ENCODE results near the gene MPND.

The MPND gene

DNA sequence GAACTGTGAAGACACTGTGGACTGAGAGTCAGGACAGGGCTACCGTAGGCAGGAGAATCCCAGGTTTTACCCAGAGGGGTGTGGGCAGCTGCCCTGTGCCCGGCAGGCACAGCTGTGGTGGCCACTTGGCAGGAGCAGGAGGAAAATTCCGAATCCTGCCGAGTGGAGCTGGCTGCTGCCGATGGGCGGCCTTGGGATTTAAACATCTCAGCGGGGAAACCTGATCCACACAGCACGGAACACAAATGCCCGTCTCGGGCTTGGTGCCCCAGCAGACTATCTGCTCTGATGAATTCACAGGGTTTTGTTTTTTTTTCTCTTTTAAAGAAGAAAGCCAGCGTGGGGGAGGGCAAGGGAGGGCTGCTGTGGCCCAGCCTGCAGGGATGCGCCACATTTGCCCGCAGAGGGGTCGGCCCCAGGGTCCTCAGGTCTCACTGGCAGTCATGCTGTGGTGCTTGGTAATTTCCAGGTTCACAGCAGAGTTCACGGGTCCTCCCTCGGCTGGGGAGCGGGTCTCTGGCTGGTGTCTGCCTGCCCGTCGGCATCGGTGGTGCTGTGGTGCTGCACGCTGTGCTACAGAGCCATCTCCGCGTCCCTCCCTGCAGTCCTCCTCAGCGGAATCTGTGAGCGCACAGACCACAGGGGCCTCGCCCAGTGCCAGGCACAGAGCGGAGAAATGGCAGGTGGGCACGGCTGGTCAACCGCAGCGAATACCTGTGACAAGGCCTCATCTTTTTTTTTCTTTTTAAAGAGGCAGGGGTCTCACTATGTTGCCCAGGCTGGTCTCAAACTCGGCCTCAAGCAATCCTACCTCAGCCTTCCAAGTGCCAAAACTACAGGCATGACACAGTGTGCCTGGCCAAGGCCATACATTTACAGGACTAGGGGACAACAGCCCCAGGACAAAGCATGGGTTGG, 28.1 kb downstream of the MPND start:
- Histone ChIP-seq H3K4ac (ENCODE audit: low read depth in 1 of 2, low read length in 2 of 2) (no peak overlapping the region), H4K8ac (ENCODE audit: low read length) (no peak overlapping the region), H3K4me3 (ENCODE audit: insufficient read depth in 1 of 2, low read depth in 1 of 2, low read length in 2 of 2) (no peak overlapping the region), H3K27me3 (ENCODE audit: control insufficient read depth in 1 of 2, insufficient read depth in 1 of 2, low read length in 2 of 2) (no peaks in the 10 kb centered on the region), H2BK120ac (ENCODE audit: low read depth, low read length) (no peak overlapping the region), H2BK15ac (ENCODE audit: low read depth, poor library complexity, severe bottlenecking) (no peak overlapping the region), H3K4me2 (ENCODE audit: low read length, poor library complexity, severe bottlenecking) (no peak overlapping the region), H2AFZ (ENCODE audit: low read depth, low read length) (no peak overlapping the region), H3K4me1 (ENCODE audit: control insufficient read depth, insufficient read depth, low read depth, low read length) (peaks cover 89% of the 10 kb centered on the region), H3K23ac (ENCODE audit: low read length in 2 of 2) (no peak overlapping the region), H3K27ac (ENCODE audit: low read length, poor library complexity, severe bottlenecking) (peak overlapping the region; percentile 63), H3K14ac (ENCODE audit: low read length in 2 of 2) (no peak overlapping the region), H2BK5ac (ENCODE audit: low read depth, low read length, poor library complexity, severe bottlenecking) (no peak overlapping the region), H2BK12ac (ENCODE audit: low read length in 2 of 2) (no peak overlapping the region), H3K9ac (ENCODE audit: low read length) (peak overlapping the region; percentile 81), H3K9me3 (ENCODE audit: control insufficient read depth, low read length) (no peaks in the 10 kb centered on the region), H3K18ac (ENCODE audit: low read depth in 1 of 2, low read length in 2 of 2) (no peak overlapping the region), H3K36me3 (ENCODE audit: control insufficient read depth in 1 of 2, insufficient read depth in 2 of 2, low read depth in 1 of 2, low read length in 2 of 2) (peaks cover 19 to 51% of the 10 kb centered on the region in 2 experiments), H3K79me1 (replicated peaks; ENCODE audit: low read length, poor library complexity, severe bottlenecking) (peaks cover 32% of the 10 kb centered on the region), H2AK5ac (ENCODE audit: low read length, severe bottlenecking) (peak overlapping the region; percentile 55), H4K91ac (ENCODE audit: low read length) (peak overlapping the region; percentile 9)
- no peak for DNase-seq
- 94% methylated on average over 31 of the region's 31 CpGs for WGBS

- no peak overlapping the region for H3K27ac ChIP-seq (ENCODE audit: low read length, poor library complexity, severe bottlenecking)
- H3K4me1 ChIP-seq (ENCODE audit: control insufficient read depth, insufficient read depth, low read depth, low read length): peaks cover 96% of the 10 kb centered on the region
- peak overlapping the region; percentile 9 for H4K91ac ChIP-seq (ENCODE audit: low read length)
- H3K14ac ChIP-seq (ENCODE audit: low read length in 2 of 2): peak overlapping the region in 1 of 2 experiments; percentile 7
- WGBS: 98% methylated on average over 22 of the region's 22 CpGs
- H3K79me1 ChIP-seq (replicated peaks; ENCODE audit: low read length, poor library complexity, severe bottlenecking): peaks cover 31% of the 10 kb centered on the region
- H4K8ac ChIP-seq (ENCODE audit: low read length): no peak overlapping the region
- H3K9me3 ChIP-seq (ENCODE audit: control insufficient read depth, low read length): no peaks in the 10 kb centered on the region
- DNase-seq: no peak
- H2AK5ac ChIP-seq (ENCODE audit: low read length, severe bottlenecking): peak overlapping the region; percentile 41
- no peak overlapping the region for H2BK12ac ChIP-seq (ENCODE audit: low read length in 2 of 2)
- peaks cover 16 to 46% of the 10 kb centered on the region in 2 experiments for H3K36me3 ChIP-seq (ENCODE audit: control insufficient read depth in 1 of 2, insufficient read depth in 2 of 2, low read depth in 1 of 2, low read length in 2 of 2)
- H2BK5ac ChIP-seq (ENCODE audit: low read depth, low read length, poor library complexity, severe bottlenecking): no peak overlapping the region
- no peak overlapping the region for H3K4ac ChIP-seq (ENCODE audit: low read depth in 1 of 2, low read length in 2 of 2)
- H3K18ac ChIP-seq (ENCODE audit: low read depth in 1 of 2, low read length in 2 of 2): peak overlapping the region in 1 of 2 experiments; percentile 11
- no peak overlapping the region for H2BK120ac ChIP-seq (ENCODE audit: low read depth, low read length)
- peak overlapping the region; percentile 88 for H3K9ac ChIP-seq (ENCODE audit: low read length)
- H3K27me3 ChIP-seq (ENCODE audit: control insufficient read depth in 1 of 2, insufficient read depth in 1 of 2, low read length in 2 of 2): no peaks in the 10 kb centered on the region
- H3K23ac ChIP-seq (ENCODE audit: low read length in 2 of 2): no peak overlapping the region
- no peak overlapping the region for H3K4me2 ChIP-seq (ENCODE audit: low read length, poor library complexity, severe bottlenecking)
- H2AFZ ChIP-seq (ENCODE audit: low read depth, low read length): no peak overlapping the region
- H3K4me3 ChIP-seq (ENCODE audit: insufficient read depth in 1 of 2, low read depth in 1 of 2, low read length in 2 of 2): no peak overlapping the region
- peak overlapping the region; percentile 53 for H2BK15ac ChIP-seq (ENCODE audit: low read depth, poor library complexity, severe bottlenecking)
These were observed 29.0 kb downstream of the MPND start for GRCh38 chr19:4372165-4373012.

DNA sequence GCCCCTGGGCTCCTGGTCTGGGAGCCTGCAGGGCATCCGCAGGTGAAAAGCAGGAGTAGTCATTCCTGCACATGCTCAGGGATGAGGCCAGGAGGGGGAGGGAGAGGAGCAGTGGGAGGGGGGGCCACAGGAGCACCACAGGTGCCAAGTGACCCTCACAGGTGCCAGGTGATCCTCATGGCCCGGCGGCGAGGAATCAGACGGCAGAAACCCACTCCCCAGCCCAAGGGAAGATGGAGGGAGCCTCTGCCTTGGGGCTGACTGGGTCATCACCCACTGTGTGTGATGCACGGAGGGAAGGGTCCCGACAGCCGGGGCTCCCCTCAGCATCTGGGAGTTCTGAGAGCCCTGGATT, 29.6 kb downstream of the MPND start:
- H3K36me3 ChIP-seq (ENCODE audit: control insufficient read depth in 1 of 2, insufficient read depth in 2 of 2, low read depth in 1 of 2, low read length in 2 of 2): peaks cover 10 to 46% of the 10 kb centered on the region in 2 experiments
- no peaks in the 10 kb centered on the region for H3K27me3 ChIP-seq (ENCODE audit: control insufficient read depth in 1 of 2, insufficient read depth in 1 of 2, low read length in 2 of 2)
- peak overlapping the region; percentile 41 for H2AK5ac ChIP-seq (ENCODE audit: low read length, severe bottlenecking)
- H2BK15ac ChIP-seq (ENCODE audit: low read depth, poor library complexity, severe bottlenecking): peak overlapping the region; percentile 53
- H2AFZ ChIP-seq (ENCODE audit: low read depth, low read length): no peak overlapping the region
- no peak overlapping the region for H2BK5ac ChIP-seq (ENCODE audit: low read depth, low read length, poor library complexity, severe bottlenecking)
- DNase-seq: no peak
- no peak overlapping the region for H3K23ac ChIP-seq (ENCODE audit: low read length in 2 of 2)
- H3K27ac ChIP-seq (ENCODE audit: low read length, poor library complexity, severe bottlenecking): no peak overlapping the region
- H3K4me3 ChIP-seq (ENCODE audit: insufficient read depth in 1 of 2, low read depth in 1 of 2, low read length in 2 of 2): no peak overlapping the region
- H3K9me3 ChIP-seq (ENCODE audit: control insufficient read depth, low read length): no peaks in the 10 kb centered on the region
- no peak overlapping the region for H2BK120ac ChIP-seq (ENCODE audit: low read depth, low read length)
- H4K8ac ChIP-seq (ENCODE audit: low read length): no peak overlapping the region
- no peak overlapping the region for H3K18ac ChIP-seq (ENCODE audit: low read depth in 1 of 2, low read length in 2 of 2)
- 97% methylated on average over 8 of the region's 8 CpGs for WGBS
- H3K9ac ChIP-seq (ENCODE audit: low read length): peak overlapping the region; percentile 88
- H3K4ac ChIP-seq (ENCODE audit: low read depth in 1 of 2, low read length in 2 of 2): no peak overlapping the region
- peaks cover 28% of the 10 kb centered on the region for H3K79me1 ChIP-seq (replicated peaks; ENCODE audit: low read length, poor library complexity, severe bottlenecking)
- H3K4me1 ChIP-seq (ENCODE audit: control insufficient read depth, insufficient read depth, low read depth, low read length): peaks cover 97% of the 10 kb centered on the region
- H3K4me2 ChIP-seq (ENCODE audit: low read length, poor library complexity, severe bottlenecking): no peak overlapping the region
- H2BK12ac ChIP-seq (ENCODE audit: low read length in 2 of 2): peak overlapping the region in 1 of 2 experiments; percentile 13
- H4K91ac ChIP-seq (ENCODE audit: low read length): peak overlapping the region; percentile 7
- no peak overlapping the region for H3K14ac ChIP-seq (ENCODE audit: low read length in 2 of 2)

All from mesenchymal stem cell (in vitro differentiated cells and primary cell).